ENCODE measurements around the gene SYNE3. TPM values are rescaled to one million over a fixed set of nuclear protein-coding genes. Genes with fewer than 3 reads are reported as not detected.

Gene SYNE3
- total and polyA plus RNA-seq, 5 donors from 2014 or later, result 2.7 to 71.7 (median 4.1) TPM

- H3K4me3 Mint-ChIP-seq, result no peak overlapping the region
- Histone ChIP-seq H3K4me3 (ENCODE audit: low read depth, low read length) (no peak overlapping the region), H3K9me3 (ENCODE audit: control insufficient read depth in 2 of 2, low read length in 2 of 2) (no peaks in the 10 kb centered on the region), H3K4me1 (ENCODE audit: control insufficient read depth, insufficient read depth, low read length, poor library complexity, severe bottlenecking) (no peaks in the 10 kb centered on the region), H3K27me3 (ENCODE audit: control insufficient read depth, insufficient read depth, low read length) (no peaks in the 10 kb centered on the region), H3K27ac (ENCODE audit: insufficient read depth, low read length, poor library complexity, severe bottlenecking) (no peak overlapping the region), H3K36me3 (ENCODE audit: control insufficient read depth, insufficient read depth, low read length) (peaks cover 16% of the 10 kb centered on the region)
- no peak for DNase-seq
- H3K36me3 Mint-ChIP-seq, result peaks cover 18% of the 10 kb centered on the region
- no peaks in the 10 kb centered on the region for H3K9me3 Mint-ChIP-seq
- H3K4me1 Mint-ChIP-seq, result peaks cover 6 to 18% (median 14%) of the 10 kb centered on the region in 4 donors
- no peak for ATAC-seq (ENCODE audit: low read depth in 2 of 2)
- H3K27me3 Mint-ChIP-seq, result no peaks in the 10 kb centered on the region
- H3K27ac Mint-ChIP-seq, result peak overlapping the region in 2 of 3 donors; percentile 20 to 48
Observed at GRCh38 chr14:95545515-95546168, 29.2 kb upstream of the SYNE3 start.

GRCh38 chr14:95544588-95544987, 28.1 kb upstream of the SYNE3 start:
- peaks cover 16% of the 10 kb centered on the region for H3K36me3 ChIP-seq (ENCODE audit: control insufficient read depth, insufficient read depth, low read length)
- H3K9me3 ChIP-seq (ENCODE audit: control insufficient read depth in 2 of 2, low read length in 2 of 2), result no peaks in the 10 kb centered on the region
- peaks cover 10 to 22% (median 19%) of the 10 kb centered on the region in 4 donors for H3K4me1 Mint-ChIP-seq
- H3K4me3 ChIP-seq (ENCODE audit: low read depth, low read length), result no peak overlapping the region
- no peaks in the 10 kb centered on the region for H3K27me3 ChIP-seq (ENCODE audit: control insufficient read depth, insufficient read depth, low read length)
- peak overlapping the region in 1 of 3 donors; percentile 22 for H3K27ac Mint-ChIP-seq
- peaks cover 15% of the 10 kb centered on the region for H3K36me3 Mint-ChIP-seq
- H3K4me3 Mint-ChIP-seq, result no peak overlapping the region
- no peaks in the 10 kb centered on the region for H3K4me1 ChIP-seq (ENCODE audit: control insufficient read depth, insufficient read depth, low read length, poor library complexity, severe bottlenecking)
- H3K27ac ChIP-seq (ENCODE audit: insufficient read depth, low read length, poor library complexity, severe bottlenecking), result no peak overlapping the region
- no peaks in the 10 kb centered on the region for H3K27me3 Mint-ChIP-seq
- ATAC-seq (ENCODE audit: low read depth in 2 of 2) (no peak), DNase-seq (no peak)
- no peaks in the 10 kb centered on the region for H3K9me3 Mint-ChIP-seq

DNA sequence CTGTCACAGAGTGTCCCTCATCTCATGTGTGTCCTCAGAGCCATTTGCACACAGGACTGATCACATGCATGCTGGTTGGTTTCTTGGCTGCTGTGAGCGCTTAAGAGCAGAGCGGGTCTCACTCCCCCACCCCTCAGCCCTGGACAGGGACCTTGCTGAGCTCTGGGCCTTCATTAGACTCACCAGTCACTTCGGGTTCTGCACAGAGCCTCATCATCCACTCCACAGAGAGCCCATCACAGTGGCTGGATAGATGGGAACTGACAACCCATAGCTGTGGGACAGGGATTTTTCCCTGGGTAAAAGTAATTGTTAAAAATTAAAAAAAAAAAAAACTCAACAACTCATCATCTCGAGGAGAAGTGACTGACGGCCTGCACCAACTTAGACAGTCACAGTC, 26.6 kb upstream of the SYNE3 start:
- H3K9me3 Mint-ChIP-seq, result no peaks in the 10 kb centered on the region
- H3K27me3 Mint-ChIP-seq, result no peaks in the 10 kb centered on the region
- Histone ChIP-seq H3K36me3 (ENCODE audit: control insufficient read depth, insufficient read depth, low read length) (peaks cover 16% of the 10 kb centered on the region), H3K9me3 (ENCODE audit: control insufficient read depth in 2 of 2, low read length in 2 of 2) (no peaks in the 10 kb centered on the region), H3K27me3 (ENCODE audit: control insufficient read depth, insufficient read depth, low read length) (no peaks in the 10 kb centered on the region), H3K4me1 (ENCODE audit: control insufficient read depth, insufficient read depth, low read length, poor library complexity, severe bottlenecking) (no peaks in the 10 kb centered on the region), H3K4me3 (ENCODE audit: low read depth, low read length) (no peak overlapping the region), H3K27ac (ENCODE audit: insufficient read depth, low read length, poor library complexity, severe bottlenecking) (no peak overlapping the region)
- peaks cover 11% of the 10 kb centered on the region for H3K36me3 Mint-ChIP-seq
- H3K4me3 Mint-ChIP-seq, result no peak overlapping the region
- DNase-seq, result no peak
- no peak overlapping the region for H3K27ac Mint-ChIP-seq
- peaks cover 18 to 35% (median 27%) of the 10 kb centered on the region in 4 donors for H3K4me1 Mint-ChIP-seq
- ATAC-seq (ENCODE audit: low read depth in 2 of 2), result no peak

GRCh38 chr14:95541932-95542930, 25.8 kb upstream of the SYNE3 start:
- no peaks in the 10 kb centered on the region for H3K9me3 Mint-ChIP-seq
- Histone ChIP-seq H3K9me3 (ENCODE audit: control insufficient read depth in 2 of 2, low read length in 2 of 2) (no peaks in the 10 kb centered on the region), H3K27me3 (ENCODE audit: control insufficient read depth, insufficient read depth, low read length) (no peaks in the 10 kb centered on the region), H3K4me3 (ENCODE audit: low read depth, low read length) (no peak overlapping the region), H3K27ac (ENCODE audit: insufficient read depth, low read length, poor library complexity, severe bottlenecking) (no peak overlapping the region), H3K36me3 (ENCODE audit: control insufficient read depth, insufficient read depth, low read length) (peaks cover 16% of the 10 kb centered on the region), H3K4me1 (ENCODE audit: control insufficient read depth, insufficient read depth, low read length, poor library complexity, severe bottlenecking) (peaks cover 5% of the 10 kb centered on the region)
- peaks cover 22 to 41% (median 29%) of the 10 kb centered on the region in 4 donors for H3K4me1 Mint-ChIP-seq
- no peaks in the 10 kb centered on the region for H3K27me3 Mint-ChIP-seq
- H3K27ac Mint-ChIP-seq, result no peak overlapping the region
- no peak overlapping the region for H3K4me3 Mint-ChIP-seq
- DNase-seq (no peak), ATAC-seq (ENCODE audit: low read depth in 2 of 2) (no peak)
- peaks cover 11% of the 10 kb centered on the region for H3K36me3 Mint-ChIP-seq

GRCh38 chr14:95541346-95541745, 24.9 kb upstream of the SYNE3 start:
- Mint-ChIP-seq H3K36me3 (peaks cover 11% of the 10 kb centered on the region), H3K4me3 (no peak overlapping the region), H3K4me1 (peaks cover 27 to 47% (median 36%) of the 10 kb centered on the region in 4 donors), H3K9me3 (no peaks in the 10 kb centered on the region), H3K27ac (no peak overlapping the region), H3K27me3 (no peaks in the 10 kb centered on the region)
- Histone ChIP-seq H3K36me3 (ENCODE audit: control insufficient read depth, insufficient read depth, low read length) (peaks cover 16% of the 10 kb centered on the region), H3K4me3 (ENCODE audit: low read depth, low read length) (no peak overlapping the region), H3K27me3 (ENCODE audit: control insufficient read depth, insufficient read depth, low read length) (no peaks in the 10 kb centered on the region), H3K27ac (ENCODE audit: insufficient read depth, low read length, poor library complexity, severe bottlenecking) (no peak overlapping the region), H3K4me1 (ENCODE audit: control insufficient read depth, insufficient read depth, low read length, poor library complexity, severe bottlenecking) (peaks cover 14% of the 10 kb centered on the region), H3K9me3 (ENCODE audit: control insufficient read depth in 2 of 2, low read length in 2 of 2) (no peaks in the 10 kb centered on the region)
- DNase-seq, result no peak
- no peak for ATAC-seq (ENCODE audit: low read depth in 2 of 2)

GRCh38 chr14:95540236-95540855, 23.9 kb upstream of the SYNE3 start:
- Mint-ChIP-seq H3K27ac (peak overlapping the region in 1 of 3 donors; percentile 7), H3K27me3 (no peaks in the 10 kb centered on the region)

GRCh38 chr14:95538801-95539509, 22.5 kb upstream of the SYNE3 start:
- ATAC-seq (ENCODE audit: low read depth in 2 of 2), result no peak
- H3K27me3 ChIP-seq (ENCODE audit: control insufficient read depth, insufficient read depth, low read length), result no peaks in the 10 kb centered on the region
- H3K27ac ChIP-seq (ENCODE audit: insufficient read depth, low read length, poor library complexity, severe bottlenecking), result no peak overlapping the region
- Mint-ChIP-seq H3K27ac (peak overlapping the region in 2 of 3 donors; percentile 13 to 20), H3K27me3 (no peaks in the 10 kb centered on the region), H3K36me3 (no peaks in the 10 kb centered on the region), H3K4me3 (peak overlapping the region in 1 of 4 donors; percentile 92), H3K4me1 (peaks cover 33 to 63% (median 47%) of the 10 kb centered on the region in 4 donors), H3K9me3 (peaks cover 0 to 3% (median 0%) of the 10 kb centered on the region in 7 donors)
- H3K4me3 ChIP-seq (ENCODE audit: low read depth, low read length), result no peak overlapping the region
- peaks cover 3% of the 10 kb centered on the region for H3K36me3 ChIP-seq (ENCODE audit: control insufficient read depth, insufficient read depth, low read length)
- peaks cover 28% of the 10 kb centered on the region for H3K4me1 ChIP-seq (ENCODE audit: control insufficient read depth, insufficient read depth, low read length, poor library complexity, severe bottlenecking)
- DNase-seq, result no peak
- no peaks in the 10 kb centered on the region for H3K9me3 ChIP-seq (ENCODE audit: control insufficient read depth in 2 of 2, low read length in 2 of 2)

More at GRCh38 chr14:95540236-95540855, 23.9 kb upstream of the SYNE3 start:
- Histone ChIP-seq H3K27me3 (ENCODE audit: control insufficient read depth, insufficient read depth, low read length) (no peaks in the 10 kb centered on the region), H3K9me3 (ENCODE audit: control insufficient read depth in 2 of 2, low read length in 2 of 2) (no peaks in the 10 kb centered on the region), H3K4me3 (ENCODE audit: low read depth, low read length) (no peak overlapping the region), H3K4me1 (ENCODE audit: control insufficient read depth, insufficient read depth, low read length, poor library complexity, severe bottlenecking) (peaks cover 24% of the 10 kb centered on the region), H3K36me3 (ENCODE audit: control insufficient read depth, insufficient read depth, low read length) (peaks cover 13% of the 10 kb centered on the region), H3K27ac (ENCODE audit: insufficient read depth, low read length, poor library complexity, severe bottlenecking) (no peak overlapping the region)
- H3K9me3 Mint-ChIP-seq, result peaks cover 0 to 2% (median 0%) of the 10 kb centered on the region in 7 donors
- DNase-seq, result no peak
- ATAC-seq (ENCODE audit: low read depth in 2 of 2), result no peak
- H3K4me3 Mint-ChIP-seq, result peak overlapping the region in 2 of 4 donors; percentile 5 to 8
- H3K36me3 Mint-ChIP-seq, result peaks cover 11% of the 10 kb centered on the region
- peaks cover 33 to 57% (median 46%) of the 10 kb centered on the region in 4 donors for H3K4me1 Mint-ChIP-seq
